ENCODE results near the gene PEMT. TPM values are rescaled to one million over a fixed set of nuclear protein-coding genes. Genes with fewer than 3 reads are reported as not detected.

PEMT gene
- total and polyA plus RNA-seq, 2 of the 8 experiments (the other 6 are each of a cell fraction or from before 2014, with no cell fraction given): 42.0 to 118 TPM

DNA sequence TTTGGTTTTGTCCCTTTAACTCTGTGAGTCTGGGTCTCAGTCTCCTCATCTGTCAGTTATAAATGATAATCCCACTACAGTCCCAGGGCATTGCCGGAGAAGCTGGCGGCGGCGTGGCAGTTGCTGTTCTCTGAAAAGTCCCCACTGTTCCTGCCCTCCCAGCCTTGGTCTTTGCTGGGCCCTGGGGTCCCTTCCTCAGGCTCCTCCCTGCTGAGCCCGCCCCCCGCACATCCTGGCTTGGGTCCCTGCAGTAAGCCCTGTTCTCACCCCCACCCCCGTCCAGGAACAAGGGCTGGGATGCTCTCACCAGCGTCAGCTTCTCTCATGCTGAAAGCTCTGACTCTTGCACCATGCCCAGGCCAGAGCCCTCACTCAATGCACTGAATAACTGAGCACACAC is 35.3 kb upstream of the PEMT start (continued):
- TF ChIP-seq, protein P1, sequence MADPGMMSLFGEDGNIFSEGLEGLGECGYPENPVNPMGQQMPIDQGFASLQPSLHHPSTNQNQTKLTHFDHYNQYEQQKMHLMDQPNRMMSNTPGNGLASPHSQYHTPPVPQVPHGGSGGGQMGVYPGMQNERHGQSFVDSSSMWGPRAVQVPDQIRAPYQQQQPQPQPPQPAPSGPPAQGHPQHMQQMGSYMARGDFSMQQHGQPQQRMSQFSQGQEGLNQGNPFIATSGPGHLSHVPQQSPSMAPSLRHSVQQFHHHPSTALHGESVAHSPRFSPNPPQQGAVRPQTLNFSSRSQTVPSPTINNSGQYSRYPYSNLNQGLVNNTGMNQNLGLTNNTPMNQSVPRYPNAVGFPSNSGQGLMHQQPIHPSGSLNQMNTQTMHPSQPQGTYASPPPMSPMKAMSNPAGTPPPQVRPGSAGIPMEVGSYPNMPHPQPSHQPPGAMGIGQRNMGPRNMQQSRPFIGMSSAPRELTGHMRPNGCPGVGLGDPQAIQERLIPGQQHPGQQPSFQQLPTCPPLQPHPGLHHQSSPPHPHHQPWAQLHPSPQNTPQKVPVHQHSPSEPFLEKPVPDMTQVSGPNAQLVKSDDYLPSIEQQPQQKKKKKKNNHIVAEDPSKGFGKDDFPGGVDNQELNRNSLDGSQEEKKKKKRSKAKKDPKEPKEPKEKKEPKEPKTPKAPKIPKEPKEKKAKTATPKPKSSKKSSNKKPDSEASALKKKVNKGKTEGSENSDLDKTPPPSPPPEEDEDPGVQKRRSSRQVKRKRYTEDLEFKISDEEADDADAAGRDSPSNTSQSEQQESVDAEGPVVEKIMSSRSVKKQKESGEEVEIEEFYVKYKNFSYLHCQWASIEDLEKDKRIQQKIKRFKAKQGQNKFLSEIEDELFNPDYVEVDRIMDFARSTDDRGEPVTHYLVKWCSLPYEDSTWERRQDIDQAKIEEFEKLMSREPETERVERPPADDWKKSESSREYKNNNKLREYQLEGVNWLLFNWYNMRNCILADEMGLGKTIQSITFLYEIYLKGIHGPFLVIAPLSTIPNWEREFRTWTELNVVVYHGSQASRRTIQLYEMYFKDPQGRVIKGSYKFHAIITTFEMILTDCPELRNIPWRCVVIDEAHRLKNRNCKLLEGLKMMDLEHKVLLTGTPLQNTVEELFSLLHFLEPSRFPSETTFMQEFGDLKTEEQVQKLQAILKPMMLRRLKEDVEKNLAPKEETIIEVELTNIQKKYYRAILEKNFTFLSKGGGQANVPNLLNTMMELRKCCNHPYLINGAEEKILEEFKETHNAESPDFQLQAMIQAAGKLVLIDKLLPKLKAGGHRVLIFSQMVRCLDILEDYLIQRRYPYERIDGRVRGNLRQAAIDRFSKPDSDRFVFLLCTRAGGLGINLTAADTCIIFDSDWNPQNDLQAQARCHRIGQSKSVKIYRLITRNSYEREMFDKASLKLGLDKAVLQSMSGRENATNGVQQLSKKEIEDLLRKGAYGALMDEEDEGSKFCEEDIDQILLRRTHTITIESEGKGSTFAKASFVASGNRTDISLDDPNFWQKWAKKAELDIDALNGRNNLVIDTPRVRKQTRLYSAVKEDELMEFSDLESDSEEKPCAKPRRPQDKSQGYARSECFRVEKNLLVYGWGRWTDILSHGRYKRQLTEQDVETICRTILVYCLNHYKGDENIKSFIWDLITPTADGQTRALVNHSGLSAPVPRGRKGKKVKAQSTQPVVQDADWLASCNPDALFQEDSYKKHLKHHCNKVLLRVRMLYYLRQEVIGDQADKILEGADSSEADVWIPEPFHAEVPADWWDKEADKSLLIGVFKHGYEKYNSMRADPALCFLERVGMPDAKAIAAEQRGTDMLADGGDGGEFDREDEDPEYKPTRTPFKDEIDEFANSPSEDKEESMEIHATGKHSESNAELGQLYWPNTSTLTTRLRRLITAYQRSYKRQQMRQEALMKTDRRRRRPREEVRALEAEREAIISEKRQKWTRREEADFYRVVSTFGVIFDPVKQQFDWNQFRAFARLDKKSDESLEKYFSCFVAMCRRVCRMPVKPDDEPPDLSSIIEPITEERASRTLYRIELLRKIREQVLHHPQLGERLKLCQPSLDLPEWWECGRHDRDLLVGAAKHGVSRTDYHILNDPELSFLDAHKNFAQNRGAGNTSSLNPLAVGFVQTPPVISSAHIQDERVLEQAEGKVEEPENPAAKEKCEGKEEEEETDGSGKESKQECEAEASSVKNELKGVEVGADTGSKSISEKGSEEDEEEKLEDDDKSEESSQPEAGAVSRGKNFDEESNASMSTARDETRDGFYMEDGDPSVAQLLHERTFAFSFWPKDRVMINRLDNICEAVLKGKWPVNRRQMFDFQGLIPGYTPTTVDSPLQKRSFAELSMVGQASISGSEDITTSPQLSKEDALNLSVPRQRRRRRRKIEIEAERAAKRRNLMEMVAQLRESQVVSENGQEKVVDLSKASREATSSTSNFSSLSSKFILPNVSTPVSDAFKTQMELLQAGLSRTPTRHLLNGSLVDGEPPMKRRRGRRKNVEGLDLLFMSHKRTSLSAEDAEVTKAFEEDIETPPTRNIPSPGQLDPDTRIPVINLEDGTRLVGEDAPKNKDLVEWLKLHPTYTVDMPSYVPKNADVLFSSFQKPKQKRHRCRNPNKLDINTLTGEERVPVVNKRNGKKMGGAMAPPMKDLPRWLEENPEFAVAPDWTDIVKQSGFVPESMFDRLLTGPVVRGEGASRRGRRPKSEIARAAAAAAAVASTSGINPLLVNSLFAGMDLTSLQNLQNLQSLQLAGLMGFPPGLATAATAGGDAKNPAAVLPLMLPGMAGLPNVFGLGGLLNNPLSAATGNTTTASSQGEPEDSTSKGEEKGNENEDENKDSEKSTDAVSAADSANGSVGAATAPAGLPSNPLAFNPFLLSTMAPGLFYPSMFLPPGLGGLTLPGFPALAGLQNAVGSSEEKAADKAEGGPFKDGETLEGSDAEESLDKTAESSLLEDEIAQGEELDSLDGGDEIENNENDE (IDR thresholded peaks at IDR 0.05; ENCODE audit: insufficient replicate concordance, low read length): no peak
- no peak for TF ChIP-seq HDAC6 (IDR thresholded peaks at IDR 0.05; ENCODE audit: low read depth, low read length)
- TF ChIP-seq NRF1 (IDR thresholded peaks at IDR 0.05; ENCODE audit: low read depth, low read length): no peak
- TF ChIP-seq, protein P2, sequence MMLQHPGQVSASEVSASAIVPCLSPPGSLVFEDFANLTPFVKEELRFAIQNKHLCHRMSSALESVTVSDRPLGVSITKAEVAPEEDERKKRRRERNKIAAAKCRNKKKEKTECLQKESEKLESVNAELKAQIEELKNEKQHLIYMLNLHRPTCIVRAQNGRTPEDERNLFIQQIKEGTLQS (IDR thresholded peaks at IDR 0.05; ENCODE audit: insufficient read depth, low read depth, low read length): no peak
- TF ChIP-seq, protein P3, sequence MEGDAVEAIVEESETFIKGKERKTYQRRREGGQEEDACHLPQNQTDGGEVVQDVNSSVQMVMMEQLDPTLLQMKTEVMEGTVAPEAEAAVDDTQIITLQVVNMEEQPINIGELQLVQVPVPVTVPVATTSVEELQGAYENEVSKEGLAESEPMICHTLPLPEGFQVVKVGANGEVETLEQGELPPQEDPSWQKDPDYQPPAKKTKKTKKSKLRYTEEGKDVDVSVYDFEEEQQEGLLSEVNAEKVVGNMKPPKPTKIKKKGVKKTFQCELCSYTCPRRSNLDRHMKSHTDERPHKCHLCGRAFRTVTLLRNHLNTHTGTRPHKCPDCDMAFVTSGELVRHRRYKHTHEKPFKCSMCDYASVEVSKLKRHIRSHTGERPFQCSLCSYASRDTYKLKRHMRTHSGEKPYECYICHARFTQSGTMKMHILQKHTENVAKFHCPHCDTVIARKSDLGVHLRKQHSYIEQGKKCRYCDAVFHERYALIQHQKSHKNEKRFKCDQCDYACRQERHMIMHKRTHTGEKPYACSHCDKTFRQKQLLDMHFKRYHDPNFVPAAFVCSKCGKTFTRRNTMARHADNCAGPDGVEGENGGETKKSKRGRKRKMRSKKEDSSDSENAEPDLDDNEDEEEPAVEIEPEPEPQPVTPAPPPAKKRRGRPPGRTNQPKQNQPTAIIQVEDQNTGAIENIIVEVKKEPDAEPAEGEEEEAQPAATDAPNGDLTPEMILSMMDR (IDR thresholded peaks at IDR 0.05; ENCODE audit: control extremely low read depth in 1 of 3, insufficient read depth in 1 of 3, low read depth in 1 of 3, low read length in 3 of 3): no peak
- TF ChIP-seq EZH2 (IDR thresholded peaks at IDR 0.05; ENCODE audit: low read depth, low read length, severe bottlenecking): no peak
- TF ChIP-seq RFX5 (IDR thresholded peaks at IDR 0.05; ENCODE audit: borderline replicate concordance, low read depth, low read length): no peak
- no peak for TF ChIP-seq ZNF274 (IDR thresholded peaks at IDR 0.05; ENCODE audit: borderline replicate concordance, extremely low read depth, low read length)

Measured in H1 (cell line).